Measurements from ENCODE around the gene PA2G4.
"Not testable (repeated sequence)": the region's sequence is repeated elsewhere in the genome, so short reads cannot be mapped to it uniquely, and the experiment has no call there.

PA2G4 gene

GRCh38 chr12:56153678-56154065 lies 49.3 kb downstream of the PA2G4 start:
- Histone ChIP-seq H3K27me3 (no peaks in the 10 kb centered on the region), H3K36me3 (no peaks in the 10 kb centered on the region), H3K4me1 (ENCODE audit: control insufficient read depth in 1 of 2, insufficient read depth in 1 of 2, low read depth in 1 of 2, low read length in 1 of 2) (peaks cover 41 to 48% of the 10 kb centered on the region in 2 experiments), H3K9me3 (no peaks in the 10 kb centered on the region), H3K27ac (peak overlapping the region; percentile 96), H3K4me3 (ENCODE audit: low read depth in 1 of 2, low read length in 1 of 2) (no peak overlapping the region)
- no peak for TF ChIP-seq CTCF (IDR thresholded peaks at IDR 0.05)

DNA sequence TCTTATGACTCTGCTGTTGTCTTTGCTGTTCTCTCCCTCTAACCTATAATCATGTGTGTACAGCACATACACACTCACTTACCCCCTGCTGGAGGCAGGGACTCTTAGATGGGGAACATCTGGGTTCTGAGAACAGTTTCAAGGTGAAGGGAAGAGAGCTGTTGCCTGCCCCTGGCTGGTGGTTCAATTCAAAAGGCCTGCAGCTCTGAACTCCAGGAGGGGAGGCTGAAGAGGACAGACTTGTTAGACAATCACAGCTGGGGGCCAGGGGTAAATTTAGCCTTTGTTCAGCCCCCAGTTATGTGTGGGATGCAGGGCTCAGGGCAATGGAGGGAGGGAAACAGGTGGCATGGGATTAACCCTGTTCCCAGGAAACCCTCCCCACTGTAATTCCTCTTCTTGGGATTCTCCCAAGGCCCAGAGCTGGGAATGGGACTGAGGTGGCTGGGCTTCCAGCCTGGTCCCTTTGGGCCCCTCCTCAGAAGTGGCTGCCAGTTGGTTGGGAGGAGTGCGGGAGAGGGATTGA lies 50.0 kb downstream of the PA2G4 start:
- Histone ChIP-seq H3K4me3 (ENCODE audit: low read depth in 1 of 2, low read length in 1 of 2) (no peak overlapping the region), H3K4me1 (ENCODE audit: control insufficient read depth in 1 of 2, insufficient read depth in 1 of 2, low read depth in 1 of 2, low read length in 1 of 2) (peaks cover 47 to 54% of the 10 kb centered on the region in 2 experiments), H3K27ac (no peak overlapping the region), H3K27me3 (no peaks in the 10 kb centered on the region), H3K9me3 (no peaks in the 10 kb centered on the region), H3K36me3 (no peaks in the 10 kb centered on the region)
- no peak for TF ChIP-seq CTCF (IDR thresholded peaks at IDR 0.05)

- no peak for TF ChIP-seq CTCF (IDR thresholded peaks at IDR 0.05)
- H3K9me3 ChIP-seq, result no peaks in the 10 kb centered on the region
- no peak overlapping the region for H3K4me3 ChIP-seq (ENCODE audit: low read depth in 1 of 2, low read length in 1 of 2)
- H3K36me3 ChIP-seq, result peaks cover 3% of the 10 kb centered on the region
- peaks cover 52 to 60% of the 10 kb centered on the region in 2 experiments for H3K4me1 ChIP-seq (ENCODE audit: control insufficient read depth in 1 of 2, insufficient read depth in 1 of 2, low read depth in 1 of 2, low read length in 1 of 2)
- H3K27ac ChIP-seq, result no peak overlapping the region
- no peaks in the 10 kb centered on the region for H3K27me3 ChIP-seq
Observed at GRCh38 chr12:56154818-56155217, 50.5 kb downstream of the PA2G4 start.

DNA sequence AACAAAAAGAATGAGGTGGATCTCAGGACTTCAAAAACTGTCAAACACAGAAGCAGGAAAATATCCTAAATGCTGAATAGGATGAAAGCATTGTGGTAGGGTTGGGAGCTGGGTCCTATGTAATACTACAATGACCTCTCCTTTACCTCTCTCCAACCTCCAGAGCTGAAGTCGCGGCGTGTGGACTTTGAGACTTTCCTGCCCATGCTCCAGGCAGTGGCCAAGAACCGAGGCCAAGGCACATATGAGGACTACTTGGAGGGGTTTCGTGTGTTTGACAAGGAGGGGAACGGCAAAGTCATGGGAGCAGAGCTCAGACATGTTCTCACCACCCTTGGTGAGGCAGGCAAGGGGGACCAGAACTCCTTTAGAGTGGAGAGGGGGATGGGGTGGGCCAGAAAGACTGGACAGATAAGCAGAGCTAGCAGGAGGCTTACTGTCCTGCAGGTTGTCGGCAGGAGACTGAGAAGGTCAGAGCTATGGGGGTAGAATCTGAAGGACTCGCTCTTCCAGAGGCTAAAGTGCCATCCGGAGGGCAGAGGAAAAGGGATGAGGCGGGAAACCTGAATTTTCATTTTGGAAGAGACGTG lies 51.0 kb downstream of the PA2G4 start:
- no peak for TF ChIP-seq CTCF (IDR thresholded peaks at IDR 0.05)
- Histone ChIP-seq H3K36me3 (peaks cover 8% of the 10 kb centered on the region), H3K27me3 (no peaks in the 10 kb centered on the region), H3K27ac (no peak overlapping the region), H3K9me3 (no peaks in the 10 kb centered on the region), H3K4me3 (ENCODE audit: low read depth in 1 of 2, low read length in 1 of 2) (no peak overlapping the region), H3K4me1 (ENCODE audit: control insufficient read depth in 1 of 2, insufficient read depth in 1 of 2, low read depth in 1 of 2, low read length in 1 of 2) (peaks cover 54 to 61% of the 10 kb centered on the region in 2 experiments)

- H3K36me3 ChIP-seq, result peaks cover 21% of the 10 kb centered on the region
- H3K27ac ChIP-seq, result peak overlapping the region; percentile 96
- peaks cover 56 to 61% of the 10 kb centered on the region in 2 experiments for H3K4me1 ChIP-seq (ENCODE audit: control insufficient read depth in 1 of 2, insufficient read depth in 1 of 2, low read depth in 1 of 2, low read length in 1 of 2)
- H3K9me3 ChIP-seq, H3K27me3 ChIP-seq: not testable (repeated sequence)
- peak overlapping the region; percentile 67 to 99 for H3K4me3 ChIP-seq (ENCODE audit: low read depth in 1 of 2, low read length in 1 of 2)
Observed at GRCh38 chr12:56156464-56157200, 52.3 kb downstream of the PA2G4 start.
